Measurements from ENCODE around the gene CAP1.

DNA sequence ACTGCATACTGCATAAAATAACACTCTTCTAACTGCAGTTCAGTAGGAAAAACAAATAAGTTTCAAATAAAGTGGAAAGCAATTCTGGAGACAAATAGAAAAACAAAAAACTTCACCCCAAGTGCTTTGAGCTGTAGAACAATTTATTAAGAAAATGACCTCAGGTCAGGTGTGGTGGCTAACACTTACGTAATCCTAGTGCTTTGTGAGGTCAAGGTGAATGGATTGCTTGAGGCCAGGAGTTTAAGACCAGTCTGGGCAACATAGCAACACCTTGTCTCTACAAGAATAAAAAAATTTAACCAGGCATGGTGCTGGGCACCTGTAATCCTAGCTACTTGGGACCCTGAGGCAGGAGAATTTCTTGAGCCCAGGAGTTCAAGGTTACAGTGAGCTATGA, 61.5 kb downstream of the CAP1 start:
- TF ChIP-seq EZH2phosphoT487 (IDR thresholded peaks at IDR 0.05; ENCODE audit: borderline replicate concordance) = no peak
- TF ChIP-seq, protein P1, sequence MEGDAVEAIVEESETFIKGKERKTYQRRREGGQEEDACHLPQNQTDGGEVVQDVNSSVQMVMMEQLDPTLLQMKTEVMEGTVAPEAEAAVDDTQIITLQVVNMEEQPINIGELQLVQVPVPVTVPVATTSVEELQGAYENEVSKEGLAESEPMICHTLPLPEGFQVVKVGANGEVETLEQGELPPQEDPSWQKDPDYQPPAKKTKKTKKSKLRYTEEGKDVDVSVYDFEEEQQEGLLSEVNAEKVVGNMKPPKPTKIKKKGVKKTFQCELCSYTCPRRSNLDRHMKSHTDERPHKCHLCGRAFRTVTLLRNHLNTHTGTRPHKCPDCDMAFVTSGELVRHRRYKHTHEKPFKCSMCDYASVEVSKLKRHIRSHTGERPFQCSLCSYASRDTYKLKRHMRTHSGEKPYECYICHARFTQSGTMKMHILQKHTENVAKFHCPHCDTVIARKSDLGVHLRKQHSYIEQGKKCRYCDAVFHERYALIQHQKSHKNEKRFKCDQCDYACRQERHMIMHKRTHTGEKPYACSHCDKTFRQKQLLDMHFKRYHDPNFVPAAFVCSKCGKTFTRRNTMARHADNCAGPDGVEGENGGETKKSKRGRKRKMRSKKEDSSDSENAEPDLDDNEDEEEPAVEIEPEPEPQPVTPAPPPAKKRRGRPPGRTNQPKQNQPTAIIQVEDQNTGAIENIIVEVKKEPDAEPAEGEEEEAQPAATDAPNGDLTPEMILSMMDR (conservative IDR thresholded peaks at IDR 0.05; ENCODE audit: low read length) = no peak
